ENCODE data around the gene PGAP6. TPM values are rescaled to one million over a fixed set of nuclear protein-coding genes. Genes with fewer than 3 reads are reported as not detected.
A peak's percentile ranks its signal among the peaks of the same experiment; 100 is the strongest.

PGAP6 gene
- total and polyA plus RNA-seq, 2 experiments from 2014 or later, result 133 to 205 TPM

- H3K4me3 ChIP-seq, result no peak overlapping the region
- no peaks in the 10 kb centered on the region for H3K9me3 ChIP-seq (ENCODE audit: low read depth)
- peaks cover 13% of the 10 kb centered on the region for H3K79me2 ChIP-seq
- no peaks in the 10 kb centered on the region for H3K27me3 ChIP-seq
- no peak overlapping the region for H3K4me2 ChIP-seq
- H3K4me1 ChIP-seq (ENCODE audit: insufficient read depth), result peaks cover 14% of the 10 kb centered on the region
- no peak overlapping the region for H3K27ac ChIP-seq
- no peak overlapping the region for H2AFZ ChIP-seq
- TF ChIP-seq EZH2phosphoT487 (IDR thresholded peaks at IDR 0.05; ENCODE audit: low read depth, severe bottlenecking, unreplicated experiment) (no peak), EZH2 (IDR thresholded peaks at IDR 0.05; ENCODE audit: borderline replicate concordance) (no peak), CTCF (IDR thresholded peaks at IDR 0.05; ENCODE audit: poor library complexity) (no peak)
- H3K36me3 ChIP-seq (replicated peaks; ENCODE audit: insufficient read depth, low read depth), result no peaks in the 10 kb centered on the region
- H4K20me1 ChIP-seq (ENCODE audit: insufficient read depth, poor library complexity, severe bottlenecking), result no peaks in the 10 kb centered on the region
- WGBS (ENCODE audit: low lambda C conversion rate, missing lambda C conversion rate), result 93% methylated on average over 16 of the region's 16 CpGs
- no peak for DNase-seq (ENCODE audit: low spot score)
- H3K9me2 ChIP-seq (replicated peaks; ENCODE audit: insufficient read depth), result no peaks in the 10 kb centered on the region
Observed at GRCh38 chr16:407253-407652, 25.5 kb upstream of the PGAP6 start.

GRCh38 chr16:405548-406506, 24.0 kb upstream of the PGAP6 start:
- H3K27ac ChIP-seq, result peak overlapping the region; percentile 70
- 75% methylated on average over 27 of the region's 27 CpGs for WGBS (ENCODE audit: low lambda C conversion rate, missing lambda C conversion rate)
- peaks cover 13% of the 10 kb centered on the region for H3K79me2 ChIP-seq

GRCh38 chr16:404971-405486, 23.3 kb upstream of the PGAP6 start:
- Histone ChIP-seq H3K9me3 (ENCODE audit: low read depth) (no peaks in the 10 kb centered on the region), H3K4me2 (peak overlapping the region; percentile 20), H3K4me3 (no peak overlapping the region), H3K4me1 (ENCODE audit: insufficient read depth) (peaks cover 19% of the 10 kb centered on the region), H3K27ac (peak overlapping the region; percentile 70), H2AFZ (no peak overlapping the region), H3K9me2 (replicated peaks; ENCODE audit: insufficient read depth) (no peaks in the 10 kb centered on the region), H3K27me3 (no peaks in the 10 kb centered on the region), H3K36me3 (replicated peaks; ENCODE audit: insufficient read depth, low read depth) (no peaks in the 10 kb centered on the region), H4K20me1 (ENCODE audit: insufficient read depth, poor library complexity, severe bottlenecking) (no peaks in the 10 kb centered on the region), H3K79me2 (peaks cover 13% of the 10 kb centered on the region)
- no peak for DNase-seq (ENCODE audit: low spot score)
- TF ChIP-seq CTCF (IDR thresholded peaks at IDR 0.05; ENCODE audit: poor library complexity) (no peak), EZH2phosphoT487 (IDR thresholded peaks at IDR 0.05; ENCODE audit: low read depth, severe bottlenecking, unreplicated experiment) (no peak), EZH2 (IDR thresholded peaks at IDR 0.05; ENCODE audit: borderline replicate concordance) (no peak)
- WGBS (ENCODE audit: low lambda C conversion rate, missing lambda C conversion rate), result 84% methylated on average over 12 of the region's 12 CpGs

More at GRCh38 chr16:405548-406506, 24.0 kb upstream of the PGAP6 start:
- Histone ChIP-seq H2AFZ (no peak overlapping the region), H4K20me1 (ENCODE audit: insufficient read depth, poor library complexity, severe bottlenecking) (no peaks in the 10 kb centered on the region), H3K9me2 (replicated peaks; ENCODE audit: insufficient read depth) (no peaks in the 10 kb centered on the region), H3K9me3 (ENCODE audit: low read depth) (no peaks in the 10 kb centered on the region), H3K4me2 (peak overlapping the region; percentile 20), H3K36me3 (replicated peaks; ENCODE audit: insufficient read depth, low read depth) (no peaks in the 10 kb centered on the region), H3K27me3 (no peaks in the 10 kb centered on the region), H3K4me3 (no peak overlapping the region), H3K4me1 (ENCODE audit: insufficient read depth) (peaks cover 15% of the 10 kb centered on the region)
- DNase-seq (ENCODE audit: low spot score), result peak; percentile 62
- TF ChIP-seq CTCF (IDR thresholded peaks at IDR 0.05; ENCODE audit: poor library complexity), result no peak
- no peak for TF ChIP-seq EZH2phosphoT487 (IDR thresholded peaks at IDR 0.05; ENCODE audit: low read depth, severe bottlenecking, unreplicated experiment)
- TF ChIP-seq EZH2 (IDR thresholded peaks at IDR 0.05; ENCODE audit: borderline replicate concordance), result no peak

All from hepatocyte (in vitro differentiated cells).